Measurements from ENCODE around the gene ZNF423.
"Not testable (repeated sequence)": the region's sequence is repeated elsewhere in the genome, so short reads cannot be mapped to it uniquely, and the experiment has no call there.

Gene ZNF423

DNA sequence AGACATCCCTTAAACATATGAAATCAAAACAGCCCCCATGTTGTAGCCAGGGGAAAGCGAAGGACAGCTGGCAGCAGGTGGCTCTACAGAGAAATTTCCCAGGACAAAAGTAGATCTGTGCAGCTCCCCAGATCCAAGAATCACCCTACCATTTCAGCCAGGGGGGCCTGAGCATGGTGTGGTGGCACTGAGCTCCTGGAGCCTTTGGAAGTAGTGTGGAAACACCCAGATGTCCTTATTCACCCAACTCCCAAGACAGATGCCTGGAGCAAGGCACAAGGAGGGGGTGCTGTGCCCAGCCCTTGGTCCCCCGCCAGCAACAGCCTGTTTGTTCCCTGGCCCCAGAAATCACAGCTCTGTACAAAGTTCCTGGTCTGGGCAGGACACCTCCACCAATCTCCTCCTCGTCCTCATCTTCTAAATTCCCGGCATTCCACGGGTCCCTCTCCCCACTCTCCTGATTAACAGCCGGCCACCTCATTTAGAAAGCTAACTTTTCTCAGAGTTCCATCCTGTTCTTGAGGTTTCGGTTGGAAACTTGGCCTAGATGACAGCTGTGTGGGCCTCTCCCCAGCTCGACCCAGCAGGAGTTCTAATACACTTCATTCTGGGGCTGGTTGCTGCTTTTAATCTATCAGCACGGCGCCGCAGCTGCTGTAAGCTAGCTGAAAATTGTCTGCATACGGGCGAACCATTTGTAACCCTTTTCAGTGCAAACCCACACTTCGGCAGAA lies 291.2 kb downstream of the ZNF423 start:
- no peak for DNase-seq (ENCODE audit: low read depth in 1 of 2, low spot score in 1 of 2)

DNA sequence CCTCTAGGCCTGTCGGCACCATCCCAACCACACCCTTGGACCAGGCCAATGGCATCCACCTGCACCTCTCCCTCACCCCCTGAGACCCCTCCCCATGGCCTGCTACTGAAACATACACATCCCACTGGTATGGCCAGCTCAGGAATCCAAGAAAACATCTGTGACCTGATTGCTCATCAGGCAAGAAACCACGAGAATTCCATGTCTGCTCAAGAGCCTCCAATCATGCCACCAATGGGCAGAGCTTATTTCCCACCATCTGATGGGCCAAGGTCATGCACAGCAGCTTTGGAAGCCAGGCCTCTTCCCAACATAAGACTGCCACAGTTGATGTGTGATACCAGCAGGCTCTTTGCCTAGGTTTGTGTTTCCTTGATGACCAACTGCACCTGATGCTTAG lies 292.2 kb downstream of the ZNF423 start:
- no peak for DNase-seq (ENCODE audit: low read depth in 1 of 2, low spot score in 1 of 2)

- not testable (repeated sequence) for DNase-seq (ENCODE audit: low read depth in 1 of 2, low spot score in 1 of 2)
Observed at GRCh38 chr16:49562894-49563293, 293.0 kb downstream of the ZNF423 start.

DNA sequence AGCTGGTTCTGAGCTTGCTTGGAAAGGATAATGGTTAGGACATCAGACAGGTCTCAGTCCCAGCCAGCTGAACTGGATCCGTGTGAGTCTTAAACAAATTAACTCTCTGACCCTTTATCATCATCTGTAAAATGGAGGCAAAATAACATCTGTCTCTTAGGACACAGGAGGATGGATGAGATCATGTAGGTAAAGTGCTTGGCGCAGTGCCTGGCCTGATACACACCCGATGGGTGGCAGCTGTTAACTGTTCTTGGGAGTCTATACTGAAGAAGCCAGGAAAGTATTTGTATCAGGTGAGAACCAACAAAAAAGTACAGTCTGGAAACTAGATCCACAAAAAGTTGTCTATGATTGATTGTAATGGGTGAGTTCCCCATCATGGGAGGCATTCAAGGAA lies 293.7 kb downstream of the ZNF423 start:
- DNase-seq (ENCODE audit: low read depth in 1 of 2, low spot score in 1 of 2) = no peak

DNA sequence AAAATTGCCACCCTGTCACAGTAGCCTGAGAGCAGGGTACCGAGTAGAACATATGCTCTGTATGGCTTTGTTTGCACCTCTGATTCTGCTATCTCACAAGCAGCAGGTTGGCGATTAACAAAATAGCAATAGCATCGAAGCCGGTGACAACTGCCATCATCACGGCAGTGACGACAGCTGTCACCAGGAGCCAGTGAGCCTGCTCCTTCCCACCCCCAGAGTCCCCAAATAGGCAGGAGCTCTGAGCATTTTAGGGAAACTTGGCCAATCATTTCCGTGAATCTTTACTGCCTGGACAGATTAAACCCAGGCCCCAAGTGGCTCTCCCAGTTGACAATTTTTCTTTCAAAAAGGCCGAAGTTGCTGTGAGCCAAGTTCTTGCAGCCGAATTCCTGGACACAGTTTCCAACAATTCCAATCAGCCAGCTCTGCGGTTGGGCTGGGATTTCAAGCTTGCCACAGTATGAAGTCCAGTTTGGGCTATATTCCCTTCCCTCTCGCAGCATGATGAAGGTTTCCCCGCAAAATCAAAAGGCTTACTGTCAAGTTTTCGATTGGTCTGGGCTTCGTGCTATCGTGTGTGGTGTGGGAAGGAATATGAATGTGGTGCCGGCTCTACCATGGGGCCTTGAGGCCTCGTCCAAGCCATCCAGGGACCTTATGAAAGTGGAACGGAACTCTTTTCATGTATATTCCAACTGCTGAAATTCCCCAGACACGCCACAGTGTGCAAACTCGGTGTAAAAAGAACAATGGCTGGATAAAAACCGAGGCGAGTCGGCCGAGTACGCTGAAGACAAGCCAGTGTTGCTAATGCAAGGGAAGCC lies 295.7 kb downstream of the ZNF423 start:
- DNase-seq (ENCODE audit: low read depth in 1 of 2, low spot score in 1 of 2) = no peak

GRCh38 chr16:49559242-49559641 lies 296.7 kb downstream of the ZNF423 start:
- no peak for DNase-seq (ENCODE audit: low read depth in 1 of 2, low spot score in 1 of 2)

DNA sequence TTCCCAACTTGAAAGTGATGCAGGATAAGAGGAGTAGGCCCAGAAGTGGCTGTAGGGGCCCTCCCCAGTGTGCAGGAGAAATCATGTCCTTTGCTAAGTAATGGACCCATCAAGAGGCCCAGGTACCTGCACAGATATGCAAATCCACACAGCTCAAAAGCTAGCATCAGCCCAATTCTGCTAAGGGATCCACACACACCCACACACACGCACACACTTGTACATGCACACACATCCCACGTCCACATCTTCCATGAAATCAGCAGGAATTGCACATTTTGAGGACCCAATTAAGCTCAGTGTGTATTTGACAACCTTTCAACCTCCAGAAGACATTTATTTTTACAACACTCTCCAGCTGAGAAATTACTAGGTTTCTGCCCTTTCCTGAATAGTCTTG lies 297.5 kb downstream of the ZNF423 start:
- no peak for DNase-seq (ENCODE audit: low read depth in 1 of 2, low spot score in 1 of 2)

GRCh38 chr16:49556606-49557446 lies 299.1 kb downstream of the ZNF423 start:
- DNase-seq (ENCODE audit: low read depth in 1 of 2, low spot score in 1 of 2) = no peak

DNA sequence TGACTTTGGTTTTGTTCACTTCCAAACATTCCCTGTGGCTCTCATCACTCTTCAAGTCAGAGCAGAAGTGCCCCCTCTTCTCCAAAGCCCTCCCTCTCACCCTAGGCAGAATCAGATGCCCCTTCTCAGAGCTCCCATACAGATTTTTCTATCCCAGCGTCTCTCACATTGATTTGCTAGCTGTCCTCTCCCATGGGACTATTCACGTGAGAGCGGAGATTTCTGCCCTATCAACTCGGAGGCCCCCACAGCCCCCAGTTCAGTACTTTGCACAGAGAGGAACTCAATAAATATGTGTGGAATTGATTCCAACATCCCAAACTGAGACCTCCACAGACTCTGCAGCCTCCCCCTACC lies 299.7 kb downstream of the ZNF423 start:
- DNase-seq (ENCODE audit: low read depth in 1 of 2, low spot score in 1 of 2) = no peak

DNA sequence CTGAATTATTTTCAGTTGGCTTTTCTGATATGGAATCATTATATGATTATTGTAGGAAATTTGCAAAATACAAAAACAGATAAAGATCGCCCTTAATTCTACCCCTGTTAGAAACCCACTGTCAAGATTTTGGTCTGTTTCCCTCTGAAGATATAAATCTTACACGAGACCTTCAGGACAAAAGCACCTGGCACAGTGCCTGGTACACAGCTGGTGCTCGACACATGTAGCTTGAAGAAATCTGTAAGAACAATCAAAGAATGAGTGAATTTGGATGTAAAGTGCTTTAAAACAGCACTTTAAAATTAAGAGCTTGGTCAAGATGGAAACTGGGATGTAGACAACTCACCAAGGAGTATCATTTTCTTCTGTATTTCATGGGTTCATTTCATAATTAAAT lies 301.2 kb downstream of the ZNF423 start:
- DNase-seq (ENCODE audit: low read depth in 1 of 2, low spot score in 1 of 2) = no peak

DNA sequence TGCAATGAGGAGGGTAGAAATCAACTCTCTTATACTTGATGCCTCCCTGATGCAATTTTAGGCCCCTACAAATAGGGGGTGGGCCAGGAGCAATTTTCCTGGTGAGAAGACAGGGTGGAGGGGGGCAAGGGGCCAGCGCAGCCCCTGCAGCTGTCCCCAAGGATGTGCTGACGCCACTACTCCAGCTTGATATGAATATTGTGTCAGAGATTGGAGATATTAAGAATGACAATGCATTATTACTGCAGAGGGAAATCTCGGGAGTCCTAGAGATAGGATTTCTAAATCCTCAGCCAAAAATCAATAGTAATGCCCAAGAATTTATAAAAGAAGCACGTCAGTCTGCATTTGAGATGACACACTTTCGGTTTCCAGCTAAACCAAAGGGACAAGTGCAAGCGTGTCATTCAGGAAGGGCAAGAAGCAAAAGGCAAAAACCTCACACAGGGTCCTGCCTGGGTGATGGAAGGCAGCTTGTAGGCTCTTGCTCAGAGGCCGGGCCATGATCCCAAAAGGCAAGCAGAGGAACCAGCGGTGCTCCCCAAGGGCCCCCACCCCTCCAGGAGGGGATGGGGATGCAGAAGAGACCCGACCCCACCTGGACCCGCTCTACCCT lies 303.5 kb downstream of the ZNF423 start:
- no peak for DNase-seq (ENCODE audit: low read depth in 1 of 2, low spot score in 1 of 2)

DNA sequence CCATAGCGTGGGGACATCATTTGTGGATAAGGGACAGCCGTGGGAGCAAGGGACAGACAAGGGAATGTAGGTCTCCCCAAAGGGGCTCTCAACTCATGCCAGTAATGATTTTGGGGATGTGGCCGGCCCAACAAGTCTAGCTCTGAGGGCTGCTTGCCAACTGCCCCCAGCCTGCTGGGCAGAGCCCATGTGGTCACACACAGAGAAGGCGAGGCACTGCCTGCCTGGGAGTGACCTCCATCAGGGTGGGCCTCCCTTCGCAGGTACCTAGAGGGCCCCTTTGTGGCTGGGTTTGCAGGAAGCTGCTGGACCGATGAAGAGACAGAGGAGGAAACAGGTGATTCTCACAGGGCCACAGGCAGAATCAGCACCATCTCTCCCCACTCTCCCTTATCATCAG lies 305.2 kb downstream of the ZNF423 start:
- DNase-seq (ENCODE audit: low read depth in 1 of 2, low spot score in 1 of 2) = no peak

DNA sequence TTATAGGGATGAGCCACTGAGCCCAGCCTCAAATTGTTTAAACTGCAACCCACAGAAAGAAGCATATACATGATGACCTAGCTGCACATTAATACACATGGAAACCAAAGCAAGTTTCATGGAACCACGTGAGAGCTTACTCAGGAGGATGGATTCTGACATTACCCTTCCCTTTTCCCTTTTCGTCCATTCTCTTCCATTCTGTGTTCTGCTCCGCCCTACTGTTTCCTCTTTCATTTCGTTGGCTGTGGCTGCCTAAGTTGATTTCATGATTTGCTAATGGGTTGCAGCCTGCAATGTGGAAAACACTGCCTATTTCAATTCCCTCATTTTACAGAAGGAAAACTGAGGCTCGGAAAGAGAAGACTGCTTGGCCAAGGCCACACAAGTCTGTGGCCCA lies 305.8 kb downstream of the ZNF423 start:
- no peak for DNase-seq (ENCODE audit: low read depth in 1 of 2, low spot score in 1 of 2)

DNA sequence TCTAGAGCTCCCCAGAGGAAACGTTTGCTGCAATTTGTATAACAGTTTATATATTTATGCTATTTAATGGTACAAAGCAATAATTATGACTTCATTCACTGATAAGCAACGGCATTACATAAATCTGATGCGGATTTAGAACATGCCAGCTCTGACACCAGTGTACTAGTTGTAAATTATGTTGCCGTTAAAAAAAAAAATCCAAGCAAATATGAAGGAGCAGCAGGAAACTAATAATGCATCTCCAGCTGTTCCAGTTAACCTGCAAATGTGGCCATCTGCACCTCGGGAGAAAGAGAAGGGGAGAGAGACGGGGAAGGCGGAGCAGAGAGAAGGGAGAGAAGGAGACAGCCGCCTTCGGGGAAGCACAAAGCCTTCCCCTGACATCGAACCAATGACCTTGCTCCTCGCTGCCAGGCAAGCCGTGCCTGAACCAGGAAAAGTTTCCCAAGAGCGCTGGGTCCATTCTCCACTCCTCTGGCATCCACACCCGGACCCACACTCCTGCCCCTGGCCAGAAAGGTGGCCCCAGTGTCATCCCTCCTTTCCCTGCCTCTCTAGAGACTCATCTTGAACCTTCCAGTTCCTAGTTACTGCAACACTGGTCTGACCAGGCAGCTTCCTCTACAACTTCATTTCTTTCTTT lies 307.5 kb downstream of the ZNF423 start:
- DNase-seq (ENCODE audit: low read depth in 1 of 2, low spot score in 1 of 2) = no peak

- DNase-seq (ENCODE audit: low read depth in 1 of 2, low spot score in 1 of 2) = no peak
Observed at GRCh38 chr16:49547448-49547847, 308.5 kb downstream of the ZNF423 start.

GRCh38 chr16:49546735-49547134 lies 309.2 kb downstream of the ZNF423 start:
- DNase-seq (ENCODE audit: low read depth in 1 of 2, low spot score in 1 of 2) = no peak

GRCh38 chr16:49545741-49546448 lies 310.0 kb downstream of the ZNF423 start:
- no peak for DNase-seq (ENCODE audit: low read depth in 1 of 2, low spot score in 1 of 2)

DNA sequence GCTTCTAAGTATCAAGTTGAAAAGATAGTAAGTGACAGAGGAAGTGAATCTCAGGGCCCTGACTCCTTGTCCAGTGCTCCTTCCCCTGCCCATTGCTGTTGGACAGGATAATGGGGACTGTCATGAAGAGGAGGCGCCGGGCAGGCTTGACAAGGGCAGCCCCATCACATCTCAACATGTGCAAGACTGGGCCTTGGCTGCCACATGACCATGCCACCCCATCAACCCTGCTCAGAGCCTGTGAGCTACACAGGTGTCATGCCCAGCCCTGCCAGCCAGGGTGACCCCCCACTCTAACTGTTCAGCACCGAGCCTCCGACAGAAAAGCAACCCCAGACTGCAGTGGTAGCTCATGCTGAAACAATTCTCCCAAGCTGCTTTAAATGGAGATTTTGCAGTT lies 310.7 kb downstream of the ZNF423 start:
- DNase-seq (ENCODE audit: low read depth in 1 of 2, low spot score in 1 of 2) = no peak

DNA sequence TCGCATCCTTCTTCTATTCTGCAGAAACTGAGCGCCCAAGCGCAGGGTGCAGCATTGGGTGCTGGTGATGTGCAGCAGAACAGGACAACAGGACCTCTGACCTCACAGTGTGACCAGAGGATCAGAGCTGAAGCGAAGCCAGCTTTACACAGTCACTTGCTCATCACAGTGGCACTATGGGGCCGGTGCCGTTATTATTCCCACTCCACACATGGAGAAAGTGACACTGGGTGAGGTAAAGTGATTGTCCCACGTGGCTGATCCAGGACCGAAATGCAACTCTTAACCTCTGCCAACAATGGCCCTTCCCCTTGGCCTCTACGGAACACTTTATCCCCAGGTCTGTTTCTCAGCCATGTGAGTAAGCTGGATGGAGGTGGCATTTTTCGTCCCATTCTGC lies 311.1 kb downstream of the ZNF423 start:
- no peak for DNase-seq (ENCODE audit: low read depth in 1 of 2, low spot score in 1 of 2)

DNA sequence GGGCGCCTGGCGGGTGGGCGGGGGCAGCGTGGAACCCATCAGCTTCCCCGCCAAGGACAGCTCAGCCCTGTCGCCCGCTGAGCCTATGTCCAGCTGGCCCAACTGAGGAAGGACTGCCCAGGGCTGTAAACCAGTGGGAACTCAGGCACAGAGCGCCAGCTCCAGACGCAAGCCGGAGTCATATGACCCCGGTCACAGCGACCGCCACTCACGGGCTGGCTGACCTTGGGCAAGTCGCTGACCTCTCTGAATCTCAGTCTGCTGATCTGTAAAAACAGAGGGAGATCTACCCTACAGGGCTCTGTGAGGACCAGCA lies 312.3 kb downstream of the ZNF423 start:
- no peak for DNase-seq (ENCODE audit: low read depth in 1 of 2, low spot score in 1 of 2)

Measured in activated T-helper 1 cell treated with anti-CD3 and anti-CD28 coated beads, Interleukin-2, amount 50 U/mL, for 16 hours (primary cell).